ENCODE measurements around the gene GATM. TPM values are rescaled to one million over a fixed set of nuclear protein-coding genes. Genes with fewer than 3 reads are reported as not detected.
A peak's percentile ranks its signal among the peaks of the same experiment; 100 is the strongest.

GATM gene
- total RNA-seq, 1 donor from 2014 or later, result 0.30 TPM

GRCh38 chr15:45393851-45394250 lies 15.5 kb upstream of the GATM start:
- peak; percentile 31 for TF ChIP-seq CTCF (IDR thresholded peaks at IDR 0.05)
- Mint-ChIP-seq H3K27me3 (ENCODE audit: low read depth) (peaks cover 70% of the 10 kb centered on the region), H3K9me3 (ENCODE audit: low read depth) (no peaks in the 10 kb centered on the region), H3K36me3 (ENCODE audit: low read depth) (no peaks in the 10 kb centered on the region), H3K27ac (ENCODE audit: unreplicated experiment) (no peak overlapping the region), H3K4me3 (ENCODE audit: unreplicated experiment) (no peak overlapping the region), H3K4me1 (ENCODE audit: low read depth) (no peaks in the 10 kb centered on the region)
- DNase-seq (ENCODE audit: low spot score), result no peak

GRCh38 chr15:45392584-45392855 lies 14.2 kb upstream of the GATM start:
- no peaks in the 10 kb centered on the region for H3K4me1 Mint-ChIP-seq (ENCODE audit: low read depth)
- TF ChIP-seq CTCF (IDR thresholded peaks at IDR 0.05), result no peak
- no peak for DNase-seq (ENCODE audit: low spot score)
- no peak overlapping the region for H3K27ac Mint-ChIP-seq (ENCODE audit: unreplicated experiment)
- no peaks in the 10 kb centered on the region for H3K36me3 Mint-ChIP-seq (ENCODE audit: low read depth)
- no peaks in the 10 kb centered on the region for H3K9me3 Mint-ChIP-seq (ENCODE audit: low read depth)
- H3K27me3 Mint-ChIP-seq (ENCODE audit: low read depth), result peaks cover 72% of the 10 kb centered on the region
- no peak overlapping the region for H3K4me3 Mint-ChIP-seq (ENCODE audit: unreplicated experiment)

GRCh38 chr15:45391746-45392583 lies 13.6 kb upstream of the GATM start:
- Mint-ChIP-seq H3K36me3 (ENCODE audit: low read depth) (no peaks in the 10 kb centered on the region), H3K4me3 (ENCODE audit: unreplicated experiment) (no peak overlapping the region), H3K4me1 (ENCODE audit: low read depth) (no peaks in the 10 kb centered on the region), H3K9me3 (ENCODE audit: low read depth) (no peaks in the 10 kb centered on the region), H3K27ac (ENCODE audit: unreplicated experiment) (no peak overlapping the region), H3K27me3 (ENCODE audit: low read depth) (peaks cover 72% of the 10 kb centered on the region)
- DNase-seq (ENCODE audit: low spot score), result no peak
- no peak for TF ChIP-seq CTCF (IDR thresholded peaks at IDR 0.05)

GRCh38 chr15:45389351-45389750 lies 11.0 kb upstream of the GATM start:
- no peaks in the 10 kb centered on the region for H3K36me3 Mint-ChIP-seq (ENCODE audit: low read depth)
- H3K27me3 Mint-ChIP-seq (ENCODE audit: low read depth), result peaks cover 68% of the 10 kb centered on the region
- TF ChIP-seq CTCF (IDR thresholded peaks at IDR 0.05), result no peak
- no peak overlapping the region for H3K27ac Mint-ChIP-seq (ENCODE audit: unreplicated experiment)
- no peaks in the 10 kb centered on the region for H3K4me1 Mint-ChIP-seq (ENCODE audit: low read depth)
- no peaks in the 10 kb centered on the region for H3K9me3 Mint-ChIP-seq (ENCODE audit: low read depth)
- no peak overlapping the region for H3K4me3 Mint-ChIP-seq (ENCODE audit: unreplicated experiment)
- DNase-seq (ENCODE audit: low spot score), result no peak

GRCh38 chr15:45387380-45388007 lies 9.2 kb upstream of the GATM start:
- Mint-ChIP-seq H3K4me1 (ENCODE audit: low read depth) (no peaks in the 10 kb centered on the region), H3K36me3 (ENCODE audit: low read depth) (no peaks in the 10 kb centered on the region), H3K4me3 (ENCODE audit: unreplicated experiment) (no peak overlapping the region), H3K9me3 (ENCODE audit: low read depth) (no peaks in the 10 kb centered on the region), H3K27ac (ENCODE audit: unreplicated experiment) (no peak overlapping the region), H3K27me3 (ENCODE audit: low read depth) (peaks cover 63% of the 10 kb centered on the region)
- TF ChIP-seq CTCF (IDR thresholded peaks at IDR 0.05), result no peak
- DNase-seq (ENCODE audit: low spot score), result no peak
